Activated CD4-positive, alpha-beta T cell treated with anti-CD3 and anti-CD28 coated beads, Interleukin-2, amount 50 U/mL, for 1 hour (primary cell): Measurements from ENCODE around the gene FBXO46.

Experiments
- DNase-seq: peaks from one replicate; pipeline ENCODE4 v3.0.0-alpha.2; 2020

The FBXO46 gene

GRCh38 chr19:45681391-45682015, 49.2 kb downstream of the FBXO46 start:
- DNase-seq: peak; percentile 83

- peak; percentile 84 for DNase-seq
These were observed 53.1 kb downstream of the FBXO46 start for GRCh38 chr19:45677351-45678230.

GRCh38 chr19:45676851-45677263, 53.8 kb downstream of the FBXO46 start:
- peak; percentile 40 for DNase-seq

GRCh38 chr19:45674946-45675345, 55.8 kb downstream of the FBXO46 start:
- no peak for DNase-seq

GRCh38 chr19:45670670-45671453, 59.8 kb downstream of the FBXO46 start:
- peak; percentile 51 for DNase-seq

GRCh38 chr19:45668342-45668871, 62.3 kb downstream of the FBXO46 start:
- DNase-seq: no peak

GRCh38 chr19:45667620-45668341, 62.9 kb downstream of the FBXO46 start, which contains the start of gene GIPR:
Gene GIPR, plus strand, starts transcription at chr19:45668221. Its CDS starts 1,300 bp downstream, at chr19:45669521.
- DNase-seq: peak; percentile 47

GRCh38 chr19:45664575-45664974, 66.1 kb downstream of the FBXO46 start:
- no peak for DNase-seq

- no peak for DNase-seq
These were observed 66.9 kb downstream of the FBXO46 start for GRCh38 chr19:45663800-45664199.

- no peak for DNase-seq
These were observed 70.1 kb downstream of the FBXO46 start for GRCh38 chr19:45660636-45661035.
